IgD-negative memory B cell (primary cell): ENCODE results near the gene KRT6C. TPM values are rescaled to one million over a fixed set of nuclear protein-coding genes. Genes with fewer than 3 reads are reported as not detected.
"Not testable (repeated sequence)": the region's sequence is repeated elsewhere in the genome, so short reads cannot be mapped to it uniquely, and the experiment has no call there.

ENCODE experiments used
- H3K27ac Mint-ChIP-seq, 3 donors: one replicate each; pipeline ENCODE4 v1.8.0; 2020 to 2022; ENCODE audit warnings: mild to moderate bottlenecking in 3 of 3, mixed read lengths in 3 of 3, moderate library complexity in 1 of 3
- H3K27me3 Mint-ChIP-seq: one replicate; pipeline ENCODE4 v1.8.0; 2021; ENCODE audit warnings: mixed read lengths
- H3K36me3 Mint-ChIP-seq: one replicate; pipeline ENCODE4 v1.8.0; 2020; ENCODE audit warnings: mild to moderate bottlenecking, mixed read lengths
- H3K4me1 Mint-ChIP-seq, 3 donors: one replicate each; pipeline ENCODE4 v1.8.0; 2020 to 2022; ENCODE audit warnings: mixed read lengths in 3 of 3, mild to moderate bottlenecking in 1 of 3
- H3K4me3 Mint-ChIP-seq, 4 donors: one replicate each; pipeline ENCODE4 v1.8.0; 2020 to 2022; ENCODE audit warnings: mild to moderate bottlenecking in 4 of 4, mixed read lengths in 4 of 4, moderate library complexity in 3 of 4
- H3K9me3 Mint-ChIP-seq, 3 donors: one replicate each; pipeline ENCODE4 v1.8.0; 2020 to 2021; ENCODE audit warnings: mixed read lengths in 3 of 3, mild to moderate bottlenecking in 1 of 3
- polyA plus RNA-seq: library from polyadenylated mRNA; unstranded; fragments of 300-500 nt; fragmentation: Illumina TruSeq; gene quantifications from one replicate; pipeline ENCODE4 v1.2.3, GENCODE V29; 2021

KRT6C gene
- polyA plus RNA-seq, 1 donor from 2014 or later: not detected

- peaks cover 22% of the 10 kb centered on the region for H3K27me3 Mint-ChIP-seq
- not testable (repeated sequence) for H3K36me3 Mint-ChIP-seq, H3K4me3 Mint-ChIP-seq, H3K4me1 Mint-ChIP-seq, H3K27ac Mint-ChIP-seq, H3K9me3 Mint-ChIP-seq
Measured at GRCh38 chr12:52491495-52491894, 17.9 kb upstream of the KRT6C start.

GRCh38 chr12:52488736-52489135 lies 15.1 kb upstream of the KRT6C start:
- Mint-ChIP-seq H3K27me3 (peaks cover 31% of the 10 kb centered on the region), H3K9me3 (peaks cover 0 to 13% (median 7%) of the 10 kb centered on the region in 3 donors), H3K36me3 (no peaks in the 10 kb centered on the region), H3K4me1 (no peaks in the 10 kb centered on the region), H3K4me3 (no peak overlapping the region), H3K27ac (peak overlapping the region in 1 of 3 donors; percentile 55)

- H3K4me1 Mint-ChIP-seq, H3K36me3 Mint-ChIP-seq, H3K27ac Mint-ChIP-seq, H3K4me3 Mint-ChIP-seq: not testable (repeated sequence)
- H3K9me3 Mint-ChIP-seq: peaks cover 0 to 13% (median 7%) of the 10 kb centered on the region in 3 donors
- H3K27me3 Mint-ChIP-seq: peaks cover 29% of the 10 kb centered on the region
Measured at GRCh38 chr12:52487744-52488443, 14.3 kb upstream of the KRT6C start.

- no peak overlapping the region for H3K27ac Mint-ChIP-seq
- H3K36me3 Mint-ChIP-seq: no peaks in the 10 kb centered on the region
- peaks cover 32% of the 10 kb centered on the region for H3K27me3 Mint-ChIP-seq
- H3K9me3 Mint-ChIP-seq: peaks cover 0 to 13% (median 7%) of the 10 kb centered on the region in 3 donors
- H3K4me1 Mint-ChIP-seq: no peaks in the 10 kb centered on the region
- no peak overlapping the region for H3K4me3 Mint-ChIP-seq
Measured at GRCh38 chr12:52487211-52487610, 13.6 kb upstream of the KRT6C start.

- Mint-ChIP-seq H3K4me3 (no peak overlapping the region), H3K9me3 (peaks cover 0 to 13% (median 7%) of the 10 kb centered on the region in 3 donors), H3K4me1 (no peaks in the 10 kb centered on the region), H3K27ac (no peak overlapping the region), H3K27me3 (peaks cover 28% of the 10 kb centered on the region), H3K36me3 (no peaks in the 10 kb centered on the region)
Measured at GRCh38 chr12:52486166-52487105, 12.8 kb upstream of the KRT6C start.

- no peak overlapping the region for H3K4me3 Mint-ChIP-seq
- peaks cover 16% of the 10 kb centered on the region for H3K27me3 Mint-ChIP-seq
- H3K4me1 Mint-ChIP-seq: no peaks in the 10 kb centered on the region
- no peak overlapping the region for H3K27ac Mint-ChIP-seq
- H3K9me3 Mint-ChIP-seq: peaks cover 4 to 24% (median 7%) of the 10 kb centered on the region in 3 donors
- peaks cover 3% of the 10 kb centered on the region for H3K36me3 Mint-ChIP-seq
Measured at GRCh38 chr12:52480073-52480472, 6.5 kb upstream of the KRT6C start.

GRCh38 chr12:52477651-52478050 lies 4.0 kb upstream of the KRT6C start:
- H3K27ac Mint-ChIP-seq: no peak overlapping the region
- no peaks in the 10 kb centered on the region for H3K4me1 Mint-ChIP-seq
- no peak overlapping the region for H3K4me3 Mint-ChIP-seq
- H3K36me3 Mint-ChIP-seq: peaks cover 3% of the 10 kb centered on the region
- peaks cover 4 to 15% (median 4%) of the 10 kb centered on the region in 3 donors for H3K9me3 Mint-ChIP-seq
- peaks cover 6% of the 10 kb centered on the region for H3K27me3 Mint-ChIP-seq

- Mint-ChIP-seq H3K4me3 (no peak overlapping the region), H3K4me1 (no peaks in the 10 kb centered on the region), H3K27me3 (peaks cover 8% of the 10 kb centered on the region), H3K9me3 (peaks cover 4 to 15% (median 4%) of the 10 kb centered on the region in 3 donors), H3K36me3 (peaks cover 6% of the 10 kb centered on the region), H3K27ac (no peak overlapping the region)
Measured at GRCh38 chr12:52474212-52474611, 607 bp upstream of the KRT6C start.

- H3K27ac Mint-ChIP-seq: no peak overlapping the region
- no peaks in the 10 kb centered on the region for H3K9me3 Mint-ChIP-seq
- H3K36me3 Mint-ChIP-seq: peaks cover 3% of the 10 kb centered on the region
- no peaks in the 10 kb centered on the region for H3K4me1 Mint-ChIP-seq
- H3K27me3 Mint-ChIP-seq: peaks cover 8% of the 10 kb centered on the region
- no peak overlapping the region for H3K4me3 Mint-ChIP-seq
Measured at GRCh38 chr12:52469853-52470252, 3.8 kb downstream of the KRT6C start.

- H3K27ac Mint-ChIP-seq: no peak overlapping the region
- no peaks in the 10 kb centered on the region for H3K4me1 Mint-ChIP-seq
- no peaks in the 10 kb centered on the region for H3K9me3 Mint-ChIP-seq
- peaks cover 5% of the 10 kb centered on the region for H3K27me3 Mint-ChIP-seq
- H3K4me3 Mint-ChIP-seq: no peak overlapping the region
- no peaks in the 10 kb centered on the region for H3K36me3 Mint-ChIP-seq
Measured at GRCh38 chr12:52464897-52465296, 8.7 kb downstream of the KRT6C start.

- H3K4me3 Mint-ChIP-seq: no peak overlapping the region
- H3K36me3 Mint-ChIP-seq: no peaks in the 10 kb centered on the region
- no peak overlapping the region for H3K27ac Mint-ChIP-seq
- H3K9me3 Mint-ChIP-seq: peaks cover 0 to 1% (median 0%) of the 10 kb centered on the region in 3 donors
- H3K27me3 Mint-ChIP-seq: peaks cover 2% of the 10 kb centered on the region
- no peaks in the 10 kb centered on the region for H3K4me1 Mint-ChIP-seq
Measured at GRCh38 chr12:52461693-52462092, 11.9 kb downstream of the KRT6C start.

GRCh38 chr12:52458861-52459260 lies 14.7 kb downstream of the KRT6C start:
- H3K4me1 Mint-ChIP-seq: no peaks in the 10 kb centered on the region
- H3K36me3 Mint-ChIP-seq: no peaks in the 10 kb centered on the region
- H3K27ac Mint-ChIP-seq: no peak overlapping the region
- peaks cover 0 to 1% (median 0%) of the 10 kb centered on the region in 3 donors for H3K9me3 Mint-ChIP-seq
- peaks cover 2% of the 10 kb centered on the region for H3K27me3 Mint-ChIP-seq
- no peak overlapping the region for H3K4me3 Mint-ChIP-seq

GRCh38 chr12:52455821-52456220 lies 17.8 kb downstream of the KRT6C start:
- peaks cover 4% of the 10 kb centered on the region for H3K27me3 Mint-ChIP-seq
- no peak overlapping the region for H3K27ac Mint-ChIP-seq
- peaks cover 0 to 1% (median 0%) of the 10 kb centered on the region in 3 donors for H3K9me3 Mint-ChIP-seq
- H3K36me3 Mint-ChIP-seq: no peaks in the 10 kb centered on the region
- H3K4me3 Mint-ChIP-seq: no peak overlapping the region
- H3K4me1 Mint-ChIP-seq: no peaks in the 10 kb centered on the region

- no peak overlapping the region for H3K27ac Mint-ChIP-seq
- H3K27me3 Mint-ChIP-seq: peaks cover 4% of the 10 kb centered on the region
- H3K4me3 Mint-ChIP-seq: no peak overlapping the region
- no peaks in the 10 kb centered on the region for H3K4me1 Mint-ChIP-seq
- H3K9me3 Mint-ChIP-seq: peaks cover 0 to 1% (median 0%) of the 10 kb centered on the region in 3 donors
- H3K36me3 Mint-ChIP-seq: no peaks in the 10 kb centered on the region
Measured at GRCh38 chr12:52454411-52455201, 19.0 kb downstream of the KRT6C start.

- Mint-ChIP-seq H3K27ac (no peak within 1 kb of the TSS), H3K9me3 (peaks cover 0 to 3% (median 0%) of the 10 kb centered on the region in 3 donors), H3K4me3 (no peak within 1 kb of the TSS), H3K27me3 (peaks cover 5% of the 10 kb centered on the region), H3K36me3 (peaks cover 2% of the 10 kb centered on the region), H3K4me1 (peaks cover 0 to 7% (median 7%) of the 10 kb centered on the region in 3 donors)
Measured at GRCh38 chr12:52452101-52452500, 21.5 kb downstream of the KRT6C start, which contains the start of gene KRT6B. Gene KRT6B (minus strand): TSS chr12:52452146. CDS start chr12:52452078, 68 bp downstream.
